Caco-2 (cell line): Measurements from ENCODE around the gene CD300LD. TPM values are rescaled to one million over a fixed set of nuclear protein-coding genes. Genes with fewer than 3 reads are reported as not detected.

Experiments
- BruUV-seq: library from RNA; stranded (reverse); fragments of 400-500 nt; replicated peaks from 2 replicates; lab custom pipeline; 2021; lab: Mats Ljungman, UMichigan
- CTCF ChIA-PET: fragments of 300-600 bp; sonication (Branson Sonifier 250); formaldehyde crosslinking; loops from one replicate; lab custom pipeline; 2022; ENCODE audit warnings: antibody characterized with exemption; lab: Charles Lee
- POLR2A ChIA-PET: fragments of 300-600 bp; sonication (Branson Sonifier 250); formaldehyde crosslinking; loops from one replicate; lab custom pipeline; 2022; ENCODE audit warnings: antibody characterized with exemption; lab: Charles Lee
- DNase-seq, 2 experiments: peaks; one replicate each; pipeline versions ENCODE4 v3.0.0 to v3.0.0-alpha.2; 2020 to 2022
- H3K27me3 ChIP-seq: replicated peaks from 2 replicates; pipeline ENCODE4 v1.6.0; 2011; ENCODE audit warnings: low read length; ENCODE audit not compliant: control insufficient read depth, insufficient read depth
- H3K36me3 ChIP-seq: 2 replicates; pipeline ENCODE4 v1.5.1; 2011; ENCODE audit warnings: low read length; ENCODE audit not compliant: control insufficient read depth, insufficient read depth
- H3K4me1 ChIP-seq: fragments of 250-450 bp; sonication (Bioruptor Pico); 2 replicates; pipeline ENCODE4 v1.5.1; 2020; ENCODE audit warnings: mild to moderate bottlenecking
- H3K4me3 ChIP-seq: 2 replicates; pipeline ENCODE4 v1.5.1; 2011; ENCODE audit warnings: low read depth, mild to moderate bottlenecking, control low read depth, low read length
- H3K9me3 ChIP-seq: fragments of 250-450 bp; sonication (Bioruptor Pico); 2 replicates; pipeline ENCODE4 v1.5.1; 2020; ENCODE audit warnings: mild to moderate bottlenecking, moderate library complexity
- H3K27ac Mint-ChIP-seq: one replicate; pipeline ENCODE4 v1.8.0; 2022; ENCODE audit warnings: mixed read lengths; ENCODE audit not compliant: unreplicated experiment
- H3K27me3 Mint-ChIP-seq: one replicate; pipeline ENCODE4 v1.8.0; 2022; ENCODE audit warnings: mixed read lengths; ENCODE audit not compliant: insufficient read depth, unreplicated experiment
- H3K36me3 Mint-ChIP-seq: one replicate; pipeline ENCODE4 v1.8.0; 2022; ENCODE audit warnings: mild to moderate bottlenecking, mixed read lengths; ENCODE audit not compliant: insufficient read depth, unreplicated experiment
- H3K4me1 Mint-ChIP-seq: one replicate; pipeline ENCODE4 v1.8.0; 2022; ENCODE audit warnings: low read depth, mixed read lengths; ENCODE audit not compliant: unreplicated experiment
- H3K4me3 Mint-ChIP-seq: one replicate; pipeline ENCODE4 v1.8.0; 2022; ENCODE audit warnings: mild to moderate bottlenecking, moderate library complexity, mixed read lengths; ENCODE audit not compliant: unreplicated experiment
- H3K9me3 Mint-ChIP-seq: one replicate; pipeline ENCODE4 v1.8.0; 2022; ENCODE audit warnings: mixed read lengths; ENCODE audit not compliant: unreplicated experiment
- CTCF ChIP-seq, 2 experiments: fragments of 200-600 bp in 1 of 2; IDR thresholded peaks; 1 replicate in 1 of 2; 2 replicates in 1 of 2; pipeline versions ENCODE4 v1.5.1 to v1.8.0; 2011 to 2022; ENCODE audit warnings: antibody characterized with exemption in 1 of 2, control low read depth in 1 of 2, inconsistent platforms in 1 of 2, low read depth in 1 of 2, low read length in 1 of 2, mild to moderate bottlenecking in 1 of 2, moderate library complexity in 1 of 2; ENCODE audit not compliant: insufficient read depth in 1 of 2, severe bottlenecking in 1 of 2, unreplicated experiment in 1 of 2
- intact Hi-C: fragments of 100-400 bp; cut with micrococcal nuclease; formaldehyde crosslinking; loops from one replicate; pipeline ENCODE4 v1.10.0; 2022; ENCODE audit not compliant: unreplicated experiment
- total RNA-seq: library from RNA; stranded (reverse); gene quantifications from 2 replicates; pipeline ENCODE4 v1.2.3, GENCODE V29; 2022

The CD300LD gene
- total RNA-seq, 1 experiment from 2014 or later, result not detected

GRCh38 chr17:74536890-74537289 is 55.2 kb downstream of the CD300LD start:
- no peak for TF ChIP-seq CTCF (IDR thresholded peaks at IDR 0.05; ENCODE audit: insufficient read depth in 1 of 2, low read depth in 1 of 2, low read length in 1 of 2, severe bottlenecking in 1 of 2, unreplicated experiment in 1 of 2)
- Histone ChIP-seq H3K4me3 (no peak overlapping the region), H3K4me1 (no peaks in the 10 kb centered on the region), H3K36me3 (no peaks in the 10 kb centered on the region), H3K9me3 (peaks cover 11% of the 10 kb centered on the region; the same call in 1 of the 2 replicates), H3K27me3 (peaks cover 3% of the 10 kb centered on the region)
- Mint-ChIP-seq H3K4me3 (no peak overlapping the region), H3K27ac (no peak overlapping the region), H3K36me3 (no peaks in the 10 kb centered on the region), H3K9me3 (peaks cover 6% of the 10 kb centered on the region), H3K27me3 (peaks cover 14% of the 10 kb centered on the region), H3K4me1 (no peaks in the 10 kb centered on the region)
- DNase-seq, result no peak
- CTCF ChIA-PET, result no interaction called here
- POLR2A ChIA-PET, result no interaction called here
- intact Hi-C loops, result no loop called here
- BruUV-seq, result no TSS peak

- Mint-ChIP-seq H3K9me3 (peaks cover 6% of the 10 kb centered on the region), H3K27ac (no peak overlapping the region), H3K36me3 (no peaks in the 10 kb centered on the region), H3K4me3 (no peak overlapping the region), H3K27me3 (peaks cover 21% of the 10 kb centered on the region), H3K4me1 (no peaks in the 10 kb centered on the region)
- H3K9me3 ChIP-seq, result peaks cover 11% of the 10 kb centered on the region; the same call in 1 of the 2 replicates
- no peaks in the 10 kb centered on the region for H3K36me3 ChIP-seq
- TF ChIP-seq CTCF (IDR thresholded peaks at IDR 0.05; ENCODE audit: insufficient read depth in 1 of 2, low read depth in 1 of 2, low read length in 1 of 2, severe bottlenecking in 1 of 2, unreplicated experiment in 1 of 2), result no peak
- no peak overlapping the region for H3K4me3 ChIP-seq
- ChIA-PET POLR2A (no interaction called here), CTCF (interaction anchor here (1.6 kb wide), 1 partner anchor 164 kb away, joined by 10 read pairs; the partner anchor contains the start of gene GPR142)
- H3K27me3 ChIP-seq, result no peaks in the 10 kb centered on the region
- intact Hi-C loops, result loop anchor here (5.0 kb wide), 1 partner anchor 165 kb away; the partner anchor contains the start of gene GPR142
- DNase-seq, result no peak
- no peaks in the 10 kb centered on the region for H3K4me1 ChIP-seq
- BruUV-seq, result no TSS peak
These were observed 60.0 kb downstream of the CD300LD start for GRCh38 chr17:74532115-74532514.

GRCh38 chr17:74531231-74531761 is 60.8 kb downstream of the CD300LD start, which contains the start of gene CD300LB:
CD300LB (minus strand) TSS chr17:74531475; CDS start chr17:74531350, 125 bp downstream.
- H3K27me3 Mint-ChIP-seq, result peaks cover 20% of the 10 kb centered on the region
- no peaks in the 10 kb centered on the region for H3K27me3 ChIP-seq

More at GRCh38 chr17:74531231-74531761, 60.8 kb downstream of the CD300LD start, which contains the start of gene CD300LB:
- intact Hi-C loops, result loop anchor here (5.0 kb wide), 1 partner anchor 164 kb away; the partner anchor contains the start of gene GPR142
- POLR2A ChIA-PET, result no interaction called here
- peaks cover under 1% of the 10 kb centered on the region for H3K9me3 Mint-ChIP-seq
- H3K9me3 ChIP-seq, result peaks cover 11% of the 10 kb centered on the region; the same call in 1 of the 2 replicates
- BruUV-seq, result no TSS peak
- no peak within 1 kb of the TSS for H3K27ac Mint-ChIP-seq
- no peak within 1 kb of the TSS for H3K4me3 ChIP-seq
- H3K4me1 Mint-ChIP-seq, result no peaks in the 10 kb centered on the region
- no peak for DNase-seq
- H3K4me3 Mint-ChIP-seq, result no peak within 1 kb of the TSS
- no peaks in the 10 kb centered on the region for H3K4me1 ChIP-seq
- H3K36me3 ChIP-seq, result no peaks in the 10 kb centered on the region
- H3K36me3 Mint-ChIP-seq, result no peaks in the 10 kb centered on the region
- CTCF ChIA-PET, result no interaction called here
- no peak for TF ChIP-seq CTCF (IDR thresholded peaks at IDR 0.05; ENCODE audit: insufficient read depth in 1 of 2, low read depth in 1 of 2, low read length in 1 of 2, severe bottlenecking in 1 of 2, unreplicated experiment in 1 of 2)
